Activated CD8-positive, alpha-beta memory T cell treated with anti-CD3 and anti-CD28 coated beads, Interleukin-2, amount 50 U/mL, for 24 hours (primary cell): ENCODE data around the gene EIF2B4.
"Not testable (repeated sequence)": the region's sequence is repeated elsewhere in the genome, so short reads cannot be mapped to it uniquely, and the experiment has no call there.

Source experiments
- DNase-seq: peaks from one replicate; pipeline ENCODE4 v3.0.0-alpha.2; 2020; ENCODE audit errors: extremely low read depth

The EIF2B4 gene

DNA sequence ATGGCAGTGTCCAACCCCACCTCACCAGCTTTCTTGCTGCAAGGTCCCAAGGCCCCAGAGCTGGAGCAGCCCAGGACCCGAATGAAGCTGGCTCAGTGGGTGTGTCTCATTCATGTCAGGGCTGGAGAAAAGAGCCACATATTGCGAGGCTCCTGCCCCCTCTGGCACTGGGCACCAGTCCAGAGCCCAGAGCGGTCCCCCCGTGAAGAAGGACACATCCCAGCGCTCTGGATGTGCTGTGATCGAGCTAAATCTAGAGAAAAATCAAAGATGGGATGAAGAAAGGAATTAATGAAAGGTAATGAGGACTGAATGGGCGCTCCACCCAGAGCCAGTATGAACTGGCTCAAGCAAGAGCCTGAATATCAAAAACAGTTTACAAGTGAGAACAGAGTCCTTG is 34.0 kb downstream of the EIF2B4 start:
- DNase-seq, result no peak

DNA sequence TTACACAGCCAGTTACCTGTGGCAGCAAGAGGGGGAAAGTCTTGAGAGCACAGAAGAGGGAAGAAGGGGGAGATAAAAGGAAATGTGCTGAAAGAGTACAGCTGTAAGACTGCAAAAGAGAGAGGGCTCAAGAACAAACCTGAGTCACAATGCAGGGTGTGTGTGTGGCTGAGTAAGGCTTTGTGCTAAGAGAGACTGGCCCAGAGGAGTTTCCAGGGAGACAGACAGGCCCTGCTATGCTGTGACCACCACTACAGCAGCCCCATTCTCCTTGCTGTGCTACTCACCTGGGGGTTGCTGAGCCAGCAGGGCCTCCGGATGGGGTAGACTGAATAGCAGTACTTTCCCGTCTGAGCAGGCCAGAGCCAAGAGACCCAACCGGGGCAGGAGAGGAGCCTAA is 34.8 kb downstream of the EIF2B4 start:
- DNase-seq, result no peak

DNA sequence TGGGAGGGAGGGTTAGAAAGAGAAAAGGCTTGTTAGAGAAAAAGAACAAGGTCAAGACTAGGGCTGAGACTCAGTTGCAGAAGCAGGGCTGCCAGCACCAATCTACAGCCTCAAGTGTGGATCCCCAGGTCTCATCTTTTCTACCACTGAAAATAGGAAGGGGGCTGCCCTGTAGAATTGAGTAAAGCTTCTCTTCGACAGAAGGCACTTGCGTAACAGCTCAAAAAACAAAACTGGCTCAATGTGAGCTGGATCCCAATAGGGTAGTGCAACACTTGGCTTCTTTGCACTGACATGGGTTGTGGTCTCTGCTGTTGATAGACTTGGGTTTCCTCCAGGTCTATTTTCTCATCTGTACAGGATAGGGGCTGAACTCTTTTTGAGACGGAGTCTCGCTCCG is 45.4 kb downstream of the EIF2B4 start:
- no peak for DNase-seq

DNA sequence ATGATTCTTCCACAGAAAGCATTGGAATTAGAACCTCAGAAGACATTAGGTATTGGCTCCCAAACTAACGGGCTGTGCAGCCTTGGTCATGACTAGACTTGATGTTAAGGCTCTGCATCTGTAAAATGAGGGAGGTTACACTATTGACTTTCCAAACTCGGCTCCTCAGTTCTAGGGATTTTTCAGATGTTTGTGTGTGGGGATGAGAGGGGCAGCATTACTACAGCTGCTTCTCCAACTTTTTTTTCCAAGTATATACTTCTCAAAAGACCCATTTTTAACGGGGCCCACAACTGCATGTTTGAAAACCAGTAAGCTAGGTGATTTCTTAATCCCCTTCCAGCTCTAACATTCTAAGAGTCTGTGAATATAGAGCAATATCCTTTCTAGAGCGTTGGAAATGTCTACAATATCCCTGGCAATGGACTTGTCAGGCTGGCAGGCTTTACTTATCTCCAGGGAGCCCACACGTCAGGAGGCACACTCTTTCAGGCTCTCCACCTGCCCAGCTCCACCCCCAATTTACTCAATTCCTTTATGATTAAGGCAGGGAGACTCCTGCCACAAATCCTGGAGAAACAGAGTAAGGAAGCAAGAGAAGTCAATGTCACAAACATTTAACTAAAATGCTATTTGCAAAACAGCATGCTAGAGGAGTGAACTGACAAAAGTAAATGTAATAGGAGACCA is 46.4 kb downstream of the EIF2B4 start:
- DNase-seq, result no peak

DNA sequence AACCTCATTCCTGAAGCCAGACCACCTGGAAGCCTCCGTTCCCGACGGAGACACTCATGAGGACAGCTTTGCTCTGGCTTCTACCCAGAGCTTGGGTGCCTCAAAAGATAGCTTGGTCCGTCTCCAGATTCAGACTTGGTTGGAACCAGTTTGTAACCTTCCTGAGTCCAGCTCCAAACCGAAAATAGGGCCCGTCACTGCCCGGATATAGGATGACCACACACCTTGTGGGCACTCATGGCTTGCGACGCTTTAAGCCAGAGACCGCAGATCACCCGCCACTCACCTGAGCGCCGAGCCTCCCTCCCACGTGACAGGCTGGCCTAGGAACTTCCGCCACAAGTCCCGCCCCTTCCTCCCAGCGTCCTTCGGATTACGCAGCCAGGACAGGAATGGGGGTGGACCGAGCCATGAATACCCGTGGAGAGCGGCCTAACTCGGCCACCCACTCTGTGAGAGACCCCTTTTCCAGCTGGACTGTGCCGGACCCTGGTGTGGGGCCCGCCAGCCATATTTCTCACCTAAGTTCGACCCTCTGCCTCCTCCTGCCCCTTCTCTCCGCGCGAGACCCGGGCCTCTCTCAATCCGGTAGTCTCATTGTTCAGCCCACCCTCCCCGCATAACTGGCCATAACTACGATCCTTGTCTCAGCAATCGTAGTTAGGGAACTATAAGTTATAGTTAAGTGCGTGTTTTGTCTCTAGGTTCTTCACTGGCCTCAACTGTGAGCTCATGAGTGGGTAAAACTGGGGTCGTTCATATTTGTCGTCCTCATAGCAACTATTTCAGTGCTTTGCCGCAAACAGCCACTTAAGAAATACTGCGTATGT is 47.2 kb downstream of the EIF2B4 start, which contains the start of gene MPV17:
TSS of gene MPV17 (minus strand) at position 332 of the 830 bp plus-strand sequence. CDS start 580 bp downstream, outside the sequence.
- peak; percentile 68 for DNase-seq

DNA sequence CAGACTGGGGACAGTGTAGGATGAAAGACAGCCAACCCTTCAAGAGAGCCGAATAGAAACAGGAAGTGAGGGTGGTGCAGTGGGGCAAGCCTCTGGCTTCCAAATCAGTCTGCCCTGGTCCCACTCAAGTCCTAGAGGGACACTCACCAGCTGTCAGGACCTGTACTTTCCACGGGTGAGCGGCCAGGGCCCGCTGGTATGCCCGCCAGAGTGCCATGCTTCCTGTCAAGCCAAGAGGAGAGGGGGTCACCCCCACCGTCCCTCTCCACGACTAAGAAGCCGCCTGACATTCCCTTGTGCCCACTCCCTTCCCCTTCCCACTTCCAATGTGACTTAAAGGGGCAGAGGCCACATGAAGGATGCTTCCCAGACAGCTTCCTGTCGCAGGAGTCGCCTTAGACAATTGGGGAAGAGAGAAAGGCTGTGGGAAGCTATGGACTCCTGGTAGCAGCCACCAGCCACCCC is 47.8 kb downstream of the EIF2B4 start:
- DNase-seq, result no peak

DNA sequence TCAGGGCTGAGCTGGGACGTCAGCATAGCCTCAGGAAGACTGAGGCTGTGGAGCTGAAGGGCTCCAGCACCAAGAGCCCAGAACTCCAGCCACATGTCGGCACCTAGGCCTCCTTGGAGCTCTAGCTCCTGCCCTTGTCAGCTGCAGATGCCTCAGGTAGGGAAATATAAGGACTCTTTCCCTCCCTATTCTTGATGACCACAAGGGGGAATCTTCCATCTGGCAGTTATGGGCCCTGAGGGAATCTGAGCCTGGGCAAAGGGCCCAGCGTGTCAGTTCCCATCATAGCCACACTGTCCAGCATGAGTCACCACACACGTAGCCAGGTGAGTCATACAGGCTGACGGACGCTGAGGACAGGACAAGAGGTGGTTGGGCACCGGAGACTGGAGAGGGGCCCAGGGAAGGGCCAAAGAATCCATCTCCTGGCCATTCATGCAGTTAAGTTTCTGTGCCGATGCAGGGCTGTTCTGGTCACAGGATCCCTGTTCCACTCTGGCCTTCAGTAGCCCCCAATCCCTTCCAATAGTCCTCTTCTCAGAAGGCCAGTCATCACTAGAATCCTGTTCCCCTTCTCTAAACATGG is 49.1 kb downstream of the EIF2B4 start:
- DNase-seq, result no peak

DNA sequence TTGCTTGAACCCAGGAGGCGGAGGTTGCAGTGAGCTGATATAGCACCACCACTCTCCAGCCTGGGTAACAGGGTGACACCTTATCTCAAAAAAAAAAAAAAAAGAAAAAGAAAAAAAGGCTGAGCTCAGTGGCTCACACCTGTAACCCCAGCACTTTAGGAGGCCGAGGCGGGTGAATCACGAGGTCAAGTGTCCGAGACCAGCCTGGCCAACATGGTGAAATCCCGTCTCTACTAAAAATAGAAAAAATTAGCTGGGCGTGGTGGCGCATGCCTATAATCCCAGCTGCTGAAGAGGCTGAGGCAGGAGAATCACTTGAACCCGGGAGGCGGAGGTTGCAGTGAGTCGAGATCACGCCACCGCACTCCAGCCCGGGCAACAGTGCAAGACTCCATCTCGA is 50.3 kb downstream of the EIF2B4 start:
- not testable (repeated sequence) for DNase-seq

DNA sequence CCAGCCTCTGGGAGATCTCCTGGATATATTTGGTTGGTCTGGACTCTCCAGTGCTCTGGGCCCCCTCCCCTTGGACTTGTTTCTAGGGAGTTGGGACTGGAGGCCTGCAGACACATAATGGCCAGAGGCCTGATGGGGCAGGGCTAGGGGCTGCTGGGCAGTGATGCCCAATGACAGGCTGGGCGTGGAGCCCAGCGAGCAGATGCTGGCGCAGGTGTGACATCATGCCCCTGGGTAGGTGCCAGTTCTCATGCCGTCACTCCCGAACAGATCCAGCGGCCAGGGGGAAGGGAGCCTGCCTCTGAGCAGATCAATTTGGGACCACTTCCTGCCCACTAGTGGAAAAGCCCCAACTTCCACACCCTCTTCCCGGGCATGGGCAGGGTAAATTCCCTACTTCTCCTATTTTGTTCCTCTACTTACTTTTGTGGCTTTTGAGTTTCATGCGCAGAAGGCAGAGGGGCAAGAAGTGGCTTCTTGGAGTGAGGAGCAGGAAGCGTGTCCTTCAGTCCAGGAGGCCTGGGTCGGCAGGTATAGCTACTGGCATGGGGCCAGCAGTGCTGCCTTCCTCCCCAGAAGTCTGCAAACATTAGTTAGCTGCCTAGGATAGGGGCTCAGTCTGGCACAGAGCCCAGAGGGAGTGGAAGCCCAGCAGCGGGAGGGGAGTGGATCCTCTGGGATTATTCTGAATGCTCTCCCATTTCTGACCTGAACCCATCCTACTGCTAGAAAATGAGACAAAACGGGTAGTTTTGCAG is 53.3 kb downstream of the EIF2B4 start:
- DNase-seq, result no peak

DNA sequence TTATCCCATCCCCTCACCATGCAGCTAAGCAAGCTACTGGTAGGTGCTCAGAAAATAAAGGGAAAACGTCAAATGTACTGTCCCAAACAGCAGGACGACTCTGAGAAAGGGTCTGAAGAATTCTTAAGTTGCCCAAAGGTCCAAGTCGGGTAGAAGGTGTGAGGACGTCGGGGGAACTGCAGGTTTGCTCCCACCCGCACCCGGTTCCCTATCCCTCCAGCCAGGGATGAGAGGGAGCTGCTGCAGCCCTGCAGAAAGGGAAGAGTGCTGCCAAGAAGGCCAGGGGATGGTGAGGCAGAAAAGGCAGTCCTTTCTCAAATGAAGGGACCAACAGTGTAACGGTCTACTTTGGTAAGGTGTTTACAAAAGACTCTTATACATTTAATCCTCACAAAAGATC is 55.0 kb downstream of the EIF2B4 start:
- DNase-seq, result no peak

DNA sequence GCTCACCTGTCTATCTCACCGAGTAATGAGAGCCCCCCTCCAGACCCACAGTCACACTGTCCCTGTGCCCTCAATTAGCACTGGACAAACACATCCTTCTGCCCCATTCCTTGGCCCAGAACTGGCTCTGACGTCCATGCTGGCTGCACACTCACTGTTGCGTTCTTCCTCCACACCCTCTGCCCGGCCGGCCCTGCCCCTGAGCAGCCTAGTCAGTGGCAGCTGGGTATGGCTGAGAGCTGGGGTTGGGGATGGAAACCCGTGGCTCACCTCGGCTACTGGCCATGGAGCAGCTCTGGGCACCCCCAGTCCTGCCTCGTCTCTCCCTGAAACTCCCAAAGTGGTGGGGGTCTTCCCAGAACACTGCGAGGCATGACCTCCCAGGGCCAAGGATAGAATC is 55.4 kb downstream of the EIF2B4 start:
- DNase-seq, result no peak
